A549 (cell line): Measurements from ENCODE around the gene CCDC138. TPM values are rescaled to one million over a fixed set of nuclear protein-coding genes. Genes with fewer than 3 reads are reported as not detected.

Source experiments
- ATAC-seq, 2 experiments: fragments of 200-7000 bp in 1 of 2; fragments of >200 bp in 1 of 2; cut with Nextera tagmentation in 1 of 2; cut with Tn5 transposase in 1 of 2; 3 replicates each; pipeline versions ENCODE4 v1.8.0 to v1.9.1; 2018 to 2020; ENCODE audit warnings: mild to moderate bottlenecking in 1 of 2, moderate library complexity in 1 of 2
- CTCF ChIA-PET: fragments of 300-600 bp; sonication (Branson Sonifier 250); formaldehyde crosslinking; extraction: SDS; loops from one replicate; lab custom pipeline; 2021; ENCODE audit warnings: antibody characterized with exemption, inconsistent platforms; lab: Yijun Ruan, JAX
- POLR2A ChIA-PET: fragments of 350-600 bp; formaldehyde crosslinking; extraction: SDS; loops from one replicate; lab custom pipeline; 2021; ENCODE audit warnings: antibody characterized with exemption, inconsistent platforms; lab: Yijun Ruan, JAX
- DNase-seq, 2 experiments: peaks; one replicate each; pipeline versions ENCODE4 v3.0.0 to v3.0.0-alpha.2; 2011 to 2016; ENCODE audit warnings: low read depth in 1 of 2, low spot score in 1 of 2
- FAIRE-seq: peaks from 2 replicates; lab custom pipeline; 2011; peaks lifted over from hg19 to GRCh38; lab: Jason Lieb, UNC
- H3K27ac ChIP-seq, 2 experiments: fragments of >200 bp; sonication (Bioruptor Twin); formaldehyde crosslinking; 3 replicates each; pipeline ENCODE4 v1.5.1; 2016 to 2017
- H3K4me1 ChIP-seq: fragments of >200 bp; sonication (Bioruptor Twin); formaldehyde crosslinking; 3 replicates; pipeline ENCODE4 v1.6.1; 2016
- H3K4me2 ChIP-seq: fragments of >200 bp; sonication (Bioruptor Twin); formaldehyde crosslinking; 3 replicates; pipeline ENCODE4 v1.6.1; 2016
- H3K4me3 ChIP-seq: fragments of >200 bp; sonication (Bioruptor Twin); formaldehyde crosslinking; 3 replicates; pipeline ENCODE4 v1.5.1; 2016
- H3K9me3 ChIP-seq: fragments of >200 bp; sonication (Bioruptor Twin); formaldehyde crosslinking; 3 replicates; pipeline ENCODE4 v1.6.1; 2016
- FOSB ChIP-seq: fragments of 250-450 bp; sonication (Bioruptor Pico); IDR thresholded peaks from 2 replicates; pipeline ENCODE4 v1.5.0; 2020; ENCODE audit warnings: mild to moderate bottlenecking, moderate library complexity
- HEYL ChIP-seq: fragments of 250-450 bp; sonication (Bioruptor Pico); IDR thresholded peaks from 2 replicates; pipeline ENCODE4 v1.8.0; 2021; ENCODE audit warnings: mild to moderate bottlenecking, moderate library complexity
- HOXB13 ChIP-seq: fragments of 250-450 bp; sonication (Bioruptor Pico); IDR thresholded peaks from 2 replicates; pipeline ENCODE4 v1.5.0; 2020; ENCODE audit warnings: low read depth, mild to moderate bottlenecking, moderate library complexity
- JUNB ChIP-seq: fragments of >200 bp; sonication (Bioruptor Twin); formaldehyde crosslinking; IDR thresholded peaks from 2 replicates; pipeline ENCODE4 v1.6.1; 2016
- KDM5A ChIP-seq: fragments of 200-600 bp; sonication (generic); IDR thresholded peaks from 2 replicates; pipeline ENCODE4 v1.6.1; 2016; ENCODE audit warnings: antibody characterized with exemption, mild to moderate bottlenecking
- NPAS2 ChIP-seq: fragments of 250-450 bp; sonication (Bioruptor Pico); IDR thresholded peaks from 2 replicates; pipeline ENCODE4 v1.8.0; 2022; ENCODE audit warnings: mild to moderate bottlenecking, moderate library complexity, borderline replicate concordance
- NR3C1 ChIP-seq: fragments of >200 bp; sonication (Bioruptor Twin); formaldehyde crosslinking; IDR thresholded peaks from 3 replicates; pipeline ENCODE4 v1.6.1; 2017
- RCOR1 ChIP-seq: fragments of 150-350 bp; IDR thresholded peaks from 2 replicates; pipeline ENCODE4 v1.6.1; 2014; ENCODE audit warnings: antibody characterized with exemption, low read length, low read depth
- SREBF2 ChIP-seq: fragments of 450-650 bp; IDR thresholded peaks from 2 replicates; pipeline ENCODE4 v1.6.1; 2014; ENCODE audit warnings: mild to moderate bottlenecking, moderate library complexity
- TFCP2L1 ChIP-seq: fragments of 250-450 bp; sonication (Bioruptor Pico); IDR thresholded peaks from 2 replicates; pipeline ENCODE4 v1.5.0; 2021; ENCODE audit warnings: mild to moderate bottlenecking
- ZNF302 ChIP-seq: fragments of 250-450 bp; sonication (Bioruptor Pico); IDR thresholded peaks from 2 replicates; pipeline ENCODE4 v1.9.0; 2021; ENCODE audit warnings: inconsistent platforms, mild to moderate bottlenecking, moderate library complexity
- ZSCAN20 ChIP-seq: fragments of 250-450 bp; sonication (Bioruptor Pico); IDR thresholded peaks from 2 replicates; pipeline ENCODE4 v1.8.0; 2022; ENCODE audit warnings: mild to moderate bottlenecking, moderate library complexity
- WGBS: methylation state at CpG from one replicate; pipeline ENCODE4 v1.1.6; 2017; ENCODE audit errors: missing lambda C conversion rate; 5-methylcytosine and 5-hydroxymethylcytosine counted together
- polyA plus RNA-seq, 4 experiments: library from polyadenylated mRNA; depleted of rRNA in 3 of 4; stranded (reverse); fragments of >200 nt; fragmentation: RNase III in 1 of 4; extraction: RNeasy Plus Mini Kit Qiagen cat#74134 plus additional on column Dnase treatment in 1 of 4; gene quantifications; 2 replicates in 3 of 4; 3 replicates in 1 of 4; pipeline ENCODE4 v1.2.3, GENCODE V29; 2011 to 2017
- TF ChIP-seq, protein P1 (sequence below): fragments of 150-350 bp; IDR thresholded peaks from 2 replicates; pipeline ENCODE4 v1.6.1; 2014; ENCODE audit warnings: low read depth, mild to moderate bottlenecking, low read length
- TF ChIP-seq, protein P2 (sequence below): fragments of 250-450 bp; sonication (Bioruptor Pico); IDR thresholded peaks from 2 replicates; pipeline ENCODE4 v1.5.0; 2021; ENCODE audit warnings: mild to moderate bottlenecking, moderate library complexity, borderline replicate concordance
- TF ChIP-seq, protein P3 (sequence below): IDR thresholded peaks from 2 replicates; pipeline ENCODE4 v1.6.1; 2012
- TF ChIP-seq, protein P4 (sequence below): fragments of 450-650 bp; IDR thresholded peaks from 2 replicates; pipeline ENCODE4 v1.6.1; 2014; ENCODE audit warnings: antibody characterized with exemption

CCDC138 gene
- polyA plus RNA-seq, 2 of the 4 experiments (the other 2 are of a cell fraction) = 9.7 to 13.0 TPM

DNA sequence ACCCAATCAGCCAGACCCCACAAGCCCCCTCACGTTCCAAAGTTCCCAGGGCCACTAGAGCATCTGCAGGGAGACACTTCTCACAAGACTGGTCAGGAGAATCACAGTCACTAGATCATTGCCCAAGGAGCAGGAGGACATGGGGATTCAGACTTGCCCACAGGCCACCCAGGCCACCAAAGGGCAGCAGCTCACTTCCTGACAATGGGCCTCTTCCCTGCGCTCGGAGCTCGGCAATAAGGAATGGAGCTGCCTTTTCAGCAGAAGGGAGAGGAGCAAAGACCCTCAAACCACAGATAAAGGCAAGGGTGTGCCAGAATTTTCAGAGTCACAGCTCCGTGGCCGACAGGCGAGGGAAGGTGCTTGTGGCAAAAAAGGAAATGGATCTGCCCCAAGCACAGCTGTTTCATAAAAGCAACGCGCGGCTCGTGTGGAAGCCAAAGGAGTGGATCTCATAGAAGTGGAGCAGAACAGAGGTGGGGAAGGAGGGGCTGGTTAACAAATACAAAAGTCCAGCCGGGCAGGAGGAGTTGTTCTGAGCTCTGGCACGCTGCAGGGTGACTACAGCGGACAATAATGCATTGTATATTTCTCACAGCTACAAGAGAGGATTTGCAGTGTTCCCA, 130.3 kb downstream of the CCDC138 start:
- Histone ChIP-seq H3K9me3 (no peaks in the 10 kb centered on the region), H3K4me1 (no peaks in the 10 kb centered on the region), H3K27ac (no peak overlapping the region), H3K4me2 (no peak overlapping the region), H3K4me3 (no peak overlapping the region)
- FAIRE-seq (no peak), DNase-seq (no peak), ATAC-seq (no peak)
- TF ChIP-seq, protein P1, sequence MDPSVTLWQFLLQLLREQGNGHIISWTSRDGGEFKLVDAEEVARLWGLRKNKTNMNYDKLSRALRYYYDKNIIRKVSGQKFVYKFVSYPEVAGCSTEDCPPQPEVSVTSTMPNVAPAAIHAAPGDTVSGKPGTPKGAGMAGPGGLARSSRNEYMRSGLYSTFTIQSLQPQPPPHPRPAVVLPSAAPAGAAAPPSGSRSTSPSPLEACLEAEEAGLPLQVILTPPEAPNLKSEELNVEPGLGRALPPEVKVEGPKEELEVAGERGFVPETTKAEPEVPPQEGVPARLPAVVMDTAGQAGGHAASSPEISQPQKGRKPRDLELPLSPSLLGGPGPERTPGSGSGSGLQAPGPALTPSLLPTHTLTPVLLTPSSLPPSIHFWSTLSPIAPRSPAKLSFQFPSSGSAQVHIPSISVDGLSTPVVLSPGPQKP = no peak
- TF ChIP-seq HEYL (CRISPR knock-in tag) = no peak
- TF ChIP-seq HOXB13 = no peak
- ChIA-PET CTCF (interaction anchor here (1.0 to 10.0 kb wide), 2 partner anchors 12 to 81 kb away, joined by 3 to 74 read pairs; no protein-coding TSS in a partner anchor), POLR2A (no interaction called here)
- WGBS = 72% methylated on average over 13 of the region's 14 CpGs

DNA sequence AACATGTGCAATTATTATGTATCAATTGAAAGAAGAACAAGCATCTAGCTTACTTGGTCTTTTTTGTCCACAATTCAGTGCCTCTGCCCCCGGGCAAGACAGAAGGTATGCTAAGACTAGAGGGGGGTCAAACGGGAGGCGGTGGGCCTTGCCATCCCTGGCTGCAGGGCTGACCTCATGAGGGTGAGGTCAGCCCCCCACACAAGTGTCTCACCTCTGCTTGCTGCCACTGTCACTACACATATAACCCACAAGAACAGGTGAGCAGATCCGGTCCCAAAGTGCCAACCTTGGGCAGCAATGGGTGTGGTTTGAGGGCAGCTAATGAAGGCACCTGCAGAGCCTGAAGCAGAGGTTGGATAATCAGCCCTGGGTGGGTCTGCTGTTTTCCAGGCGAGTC, 131.0 kb downstream of the CCDC138 start:
- Histone ChIP-seq H3K9me3 (no peaks in the 10 kb centered on the region), H3K4me1 (no peaks in the 10 kb centered on the region), H3K4me2 (no peak overlapping the region), H3K4me3 (no peak overlapping the region), H3K27ac (no peak overlapping the region)
- ATAC-seq (no peak), DNase-seq (no peak), FAIRE-seq (no peak)
- 53% methylated on average over 5 of the region's 5 CpGs for WGBS
- CTCF ChIA-PET = interaction anchor here (1.0 to 10.0 kb wide), 2 partner anchors 11 to 80 kb away, joined by 3 to 74 read pairs; no protein-coding TSS in a partner anchor
- POLR2A ChIA-PET = no interaction called here
- TF ChIP-seq, protein P2, sequence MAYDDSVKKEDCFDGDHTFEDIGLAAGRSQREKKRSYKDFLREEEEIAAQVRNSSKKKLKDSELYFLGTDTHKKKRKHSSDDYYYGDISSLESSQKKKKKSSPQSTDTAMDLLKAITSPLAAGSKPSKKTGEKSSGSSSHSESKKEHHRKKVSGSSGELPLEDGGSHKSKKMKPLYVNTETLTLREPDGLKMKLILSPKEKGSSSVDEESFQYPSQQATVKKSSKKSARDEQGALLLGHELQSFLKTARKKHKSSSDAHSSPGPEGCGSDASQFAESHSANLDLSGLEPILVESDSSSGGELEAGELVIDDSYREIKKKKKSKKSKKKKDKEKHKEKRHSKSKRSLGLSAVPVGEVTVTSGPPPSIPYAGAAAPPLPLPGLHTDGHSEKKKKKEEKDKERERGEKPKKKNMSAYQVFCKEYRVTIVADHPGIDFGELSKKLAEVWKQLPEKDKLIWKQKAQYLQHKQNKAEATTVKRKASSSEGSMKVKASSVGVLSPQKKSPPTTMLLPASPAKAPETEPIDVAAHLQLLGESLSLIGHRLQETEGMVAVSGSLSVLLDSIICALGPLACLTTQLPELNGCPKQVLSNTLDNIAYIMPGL = no peak
- no peak for TF ChIP-seq KDM5A

DNA sequence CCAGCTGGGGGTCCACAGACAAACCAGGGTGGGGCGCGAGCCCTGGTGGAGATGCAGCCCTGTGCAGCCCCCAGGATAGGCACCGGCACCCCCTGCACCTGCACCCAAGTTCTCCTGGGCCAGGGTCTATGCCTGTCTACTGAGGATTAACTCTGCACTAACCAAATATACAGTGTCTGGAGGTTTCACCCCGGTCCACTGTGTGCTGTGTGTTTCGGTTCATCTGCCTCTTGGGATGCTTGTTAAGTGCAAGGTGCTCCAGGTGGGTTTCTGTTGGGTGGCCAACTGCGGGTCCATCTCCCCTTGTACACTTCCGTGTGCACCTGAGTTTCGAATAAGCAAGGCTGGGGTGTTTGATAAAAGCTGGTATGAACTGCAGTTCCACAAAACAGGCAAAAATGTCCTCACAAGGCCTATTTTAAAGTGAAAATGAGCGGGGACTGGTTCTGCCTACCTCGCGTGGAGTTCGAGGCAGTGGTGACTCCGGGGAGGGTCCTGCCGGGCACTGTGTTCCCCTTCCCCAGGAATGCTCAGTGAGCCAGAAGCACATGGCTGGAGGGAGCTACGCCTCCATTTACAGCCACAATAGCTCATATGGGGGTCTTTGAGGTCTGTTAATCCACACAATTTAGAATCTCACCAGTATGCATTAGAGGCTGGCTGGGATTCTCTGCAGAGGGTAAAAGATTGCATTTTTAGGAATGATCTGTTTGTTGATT, 131.7 kb downstream of the CCDC138 start:
- TF ChIP-seq, protein P2 = no peak
- TF ChIP-seq KDM5A (no peak), FOSB (CRISPR knock-in tag) (no peak), NR3C1 (no peak), JUNB (no peak), ZNF302 (CRISPR knock-in tag) (no peak), SREBF2 (no peak), TFCP2L1 (CRISPR knock-in tag) (no peak), RCOR1 (no peak), NPAS2 (CRISPR knock-in tag) (no peak), ZSCAN20 (CRISPR knock-in tag) (no peak)
- TF ChIP-seq, protein P3, sequence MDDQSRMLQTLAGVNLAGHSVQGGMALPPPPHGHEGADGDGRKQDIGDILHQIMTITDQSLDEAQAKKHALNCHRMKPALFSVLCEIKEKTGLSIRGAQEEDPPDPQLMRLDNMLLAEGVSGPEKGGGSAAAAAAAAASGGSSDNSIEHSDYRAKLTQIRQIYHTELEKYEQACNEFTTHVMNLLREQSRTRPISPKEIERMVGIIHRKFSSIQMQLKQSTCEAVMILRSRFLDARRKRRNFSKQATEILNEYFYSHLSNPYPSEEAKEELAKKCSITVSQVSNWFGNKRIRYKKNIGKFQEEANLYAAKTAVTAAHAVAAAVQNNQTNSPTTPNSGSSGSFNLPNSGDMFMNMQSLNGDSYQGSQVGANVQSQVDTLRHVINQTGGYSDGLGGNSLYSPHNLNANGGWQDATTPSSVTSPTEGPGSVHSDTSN = no peak
- TF ChIP-seq, protein P4, sequence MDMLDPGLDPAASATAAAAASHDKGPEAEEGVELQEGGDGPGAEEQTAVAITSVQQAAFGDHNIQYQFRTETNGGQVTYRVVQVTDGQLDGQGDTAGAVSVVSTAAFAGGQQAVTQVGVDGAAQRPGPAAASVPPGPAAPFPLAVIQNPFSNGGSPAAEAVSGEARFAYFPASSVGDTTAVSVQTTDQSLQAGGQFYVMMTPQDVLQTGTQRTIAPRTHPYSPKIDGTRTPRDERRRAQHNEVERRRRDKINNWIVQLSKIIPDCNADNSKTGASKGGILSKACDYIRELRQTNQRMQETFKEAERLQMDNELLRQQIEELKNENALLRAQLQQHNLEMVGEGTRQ = no peak
- 63% methylated on average over 15 of the region's 15 CpGs for WGBS
- no peaks in the 10 kb centered on the region for H3K9me3 ChIP-seq
- ChIA-PET CTCF (interaction anchor here (10.0 kb wide), 1 partner anchor 10 kb away, joined by 74 read pairs; no protein-coding TSS in a partner anchor), POLR2A (no interaction called here)
- no peak overlapping the region for H3K4me2 ChIP-seq
- no peak overlapping the region for H3K4me3 ChIP-seq
- ATAC-seq (no peak), DNase-seq (no peak), FAIRE-seq (no peak)
- no peaks in the 10 kb centered on the region for H3K4me1 ChIP-seq
- H3K27ac ChIP-seq = no peak overlapping the region
